AG10803 (cell line): Measurements from ENCODE around the gene PACRGL.

Experiments
- DNase-seq: peaks from one replicate; pipeline ENCODE4 v3.0.0; 2010; ENCODE audit warnings: low read depth
- H3K4me3 ChIP-seq: 2 replicates; pipeline ENCODE4 v1.5.1; 2011; ENCODE audit warnings: mild to moderate bottlenecking, low read length, control low read depth
- CTCF ChIP-seq: conservative IDR thresholded peaks from 2 replicates; pipeline ENCODE4 v1.5.1; 2011; ENCODE audit warnings: mild to moderate bottlenecking, low read length, control low read depth, inconsistent platforms

Gene PACRGL

GRCh38 chr4:20675786-20676185, 24.5 kb upstream of the PACRGL start:
- TF ChIP-seq CTCF, result no peak
- no peak overlapping the region for H3K4me3 ChIP-seq
- DNase-seq, result no peak

DNA sequence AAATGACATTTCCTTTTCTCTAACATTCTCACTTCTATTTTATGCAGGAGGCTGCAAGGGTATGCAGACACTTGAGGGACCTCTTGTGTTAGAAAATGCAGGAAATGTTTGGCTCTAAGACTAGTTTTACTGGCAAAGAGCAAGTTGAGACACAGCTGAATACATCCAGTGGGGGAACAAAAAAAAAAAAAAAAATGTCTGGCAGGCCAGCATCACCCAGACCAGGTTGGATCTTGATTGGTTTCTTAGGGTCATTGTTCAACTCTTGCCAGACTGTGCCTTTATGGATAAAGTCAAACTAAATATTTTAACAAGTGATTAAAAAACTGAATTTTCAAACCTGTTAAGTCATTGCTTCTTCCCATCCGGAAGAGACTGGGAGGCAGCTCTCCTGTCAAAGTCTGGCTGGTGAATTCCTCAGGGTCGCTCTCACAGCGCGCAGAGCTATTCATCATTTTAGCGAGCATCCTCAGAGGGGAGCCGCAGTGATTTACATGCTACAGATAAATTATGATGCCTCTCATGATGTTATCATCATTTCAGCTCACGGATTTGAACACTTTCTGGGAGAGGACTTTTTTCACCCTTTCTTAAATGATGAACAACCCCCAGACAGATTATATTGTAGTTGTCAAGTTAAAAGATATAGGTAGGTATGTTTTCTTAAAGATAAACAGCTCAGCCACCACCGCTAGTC, 23.6 kb upstream of the PACRGL start:
- TF ChIP-seq CTCF, result no peak

DNA sequence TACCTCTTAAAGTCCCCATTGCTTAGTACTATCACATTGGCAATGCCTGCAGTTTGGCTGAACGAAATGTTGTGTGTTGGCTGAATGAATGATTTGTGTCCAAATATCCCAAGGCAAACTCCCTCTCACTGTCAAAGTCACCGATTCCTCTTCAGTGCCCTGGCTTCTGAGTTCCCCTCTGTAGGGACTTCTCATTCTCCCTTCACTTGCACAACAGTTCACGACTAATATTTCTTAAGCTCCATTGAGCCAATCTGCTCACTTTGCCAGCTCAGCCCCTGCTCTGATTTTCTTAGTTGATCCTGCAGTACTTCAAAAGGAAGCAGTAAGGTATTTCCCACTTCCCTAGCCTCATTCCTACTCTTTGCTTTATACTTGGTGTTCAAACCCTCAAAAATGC, 21.9 kb upstream of the PACRGL start:
- DNase-seq, result no peak
- TF ChIP-seq CTCF, result no peak
- no peak overlapping the region for H3K4me3 ChIP-seq

More for the DNA sequence above, 23.6 kb upstream of the PACRGL start:
- no peak overlapping the region for H3K4me3 ChIP-seq
- DNase-seq, result no peak

DNA sequence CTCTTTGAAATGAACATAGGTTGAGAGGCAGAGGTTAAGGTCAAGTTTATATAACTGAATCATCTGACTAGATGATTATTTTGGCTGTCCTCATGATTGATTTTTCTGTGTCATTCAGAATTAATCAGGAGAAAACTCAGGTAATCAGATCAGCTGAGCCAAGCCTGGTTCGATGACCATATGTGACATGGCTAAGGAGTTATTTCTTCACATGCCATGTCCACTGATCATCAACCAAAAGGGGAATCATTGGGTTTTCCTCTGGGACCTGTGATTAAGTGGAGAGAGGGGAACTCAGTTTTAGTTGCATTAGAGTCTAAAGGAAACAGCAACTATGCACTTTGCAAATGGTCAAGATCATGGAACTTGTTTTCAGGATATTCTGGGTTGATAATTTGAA, 20.3 kb upstream of the PACRGL start:
- DNase-seq, result no peak
- H3K4me3 ChIP-seq, result no peak overlapping the region
- TF ChIP-seq CTCF, result no peak

- no peak overlapping the region for H3K4me3 ChIP-seq
- TF ChIP-seq CTCF, result no peak
These were observed 19.5 kb upstream of the PACRGL start for GRCh38 chr4:20680736-20681135.

GRCh38 chr4:20681271-20681670, 19.0 kb upstream of the PACRGL start:
- no peak for DNase-seq
- H3K4me3 ChIP-seq, result no peak overlapping the region
- TF ChIP-seq CTCF, result no peak

More at GRCh38 chr4:20680736-20681135, 19.5 kb upstream of the PACRGL start:
- DNase-seq, result no peak

DNA sequence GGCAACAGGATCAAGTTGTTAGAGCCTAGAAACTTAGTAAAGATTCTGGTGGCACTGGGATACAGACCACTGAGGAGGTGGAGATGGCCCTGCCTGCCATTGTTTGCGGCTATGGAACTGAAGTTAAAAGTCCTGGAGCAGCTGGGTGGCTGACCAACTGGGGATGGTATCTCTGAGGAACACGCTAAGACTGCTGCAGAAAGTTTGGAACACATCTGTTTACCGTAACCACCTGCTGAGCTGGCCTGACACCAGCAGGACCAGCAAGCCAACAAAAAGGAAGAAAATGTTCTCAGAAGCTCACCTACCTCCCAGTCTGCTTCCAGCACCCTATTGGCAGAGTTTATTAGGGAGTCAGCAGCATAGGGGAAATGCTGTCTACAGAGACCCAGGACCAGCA, 17.4 kb upstream of the PACRGL start:
- no peak for DNase-seq
- no peak overlapping the region for H3K4me3 ChIP-seq
- TF ChIP-seq CTCF, result no peak
